HCT116 (cell line): Measurements from ENCODE around the gene CAST.

Experiments used
- CTCF ChIP-seq, 3 experiments: fragments of 200-600 bp in 1 of 3; sonication (generic) in 1 of 3; IDR thresholded peaks in 2 of 3; conservative IDR thresholded peaks in 1 of 3; 2 replicates each; pipeline ENCODE4 v1.5.1; 2012 to 2017; ENCODE audit warnings: low read depth in 2 of 3, low read length in 2 of 3, antibody characterized with exemption in 1 of 3, borderline replicate concordance in 1 of 3, control low read depth in 1 of 3, mild to moderate bottlenecking in 1 of 3, mixed read lengths in 1 of 3, mixed run types in 1 of 3, moderate library complexity in 1 of 3; ENCODE audit not compliant: insufficient read depth in 1 of 3
- EGR1 ChIP-seq: IDR thresholded peaks from 2 replicates; pipeline ENCODE4 v1.6.1; 2012; ENCODE audit warnings: low read depth
- EZH2 ChIP-seq: fragments of 200-600 bp; sonication (generic); IDR thresholded peaks from 2 replicates; pipeline ENCODE4 v1.6.1; 2017; ENCODE audit warnings: antibody characterized with exemption, mixed run types

- TF ChIP-seq CTCF (IDR thresholded peaks at IDR 0.05 in 2 of 3, conservative IDR thresholded peaks at IDR 0.05 in 1 of 3; ENCODE audit: borderline replicate concordance in 1 of 3, insufficient read depth in 1 of 3, low read depth in 2 of 3, low read length in 2 of 3) (no peak), EZH2 (no peak), EGR1 (no peak)
These were observed 150.7 kb downstream of the CAST start for GRCh38 chr5:96812851-96813250.
